Lower leg skin (tissue), 4 donors: ENCODE data around the gene SNN. TPM values are rescaled to one million over a fixed set of nuclear protein-coding genes. Genes with fewer than 3 reads are reported as not detected.

ENCODE experiments used
- DNase-seq, 2 donors: peaks; one replicate each; pipeline ENCODE4 v3.0.0-alpha.2; 2019; ENCODE audit warnings: low spot score in 2 of 2
- H3K4me3 ChIP-seq: fragments of 200-600 bp; sonication (generic); 2 replicates; pipeline ENCODE4 v1.5.1; 2017; ENCODE audit warnings: mild to moderate bottlenecking, low read depth; ENCODE audit not compliant: poor library complexity, severe bottlenecking
- CTCF ChIP-seq, 3 donors: fragments of 450-650 bp; IDR thresholded peaks; one replicate each; pipeline ENCODE4 v1.5.1; 2016; ENCODE audit warnings: antibody characterized with exemption in 3 of 3, mild to moderate bottlenecking in 3 of 3, moderate library complexity in 2 of 3
- POLR2A ChIP-seq, 2 donors: fragments of 450-650 bp; IDR thresholded peaks; one replicate each; pipeline ENCODE4 v1.6.1; 2016 to 2017; ENCODE audit warnings: antibody characterized with exemption in 2 of 2, mild to moderate bottlenecking in 1 of 2, moderate library complexity in 1 of 2
- WGBS, 2 donors: methylation state at CpG; one replicate each; pipeline ENCODE4 v1.1.5; 2018; 5-methylcytosine and 5-hydroxymethylcytosine counted together
- intact Hi-C: fragments of 100-400 bp; cut with DNase I; formaldehyde crosslinking; loops from one replicate; pipeline ENCODE4 v1.15.0; 2023; ENCODE audit warnings: low total_unique reads
- total RNA-seq, 4 donors: library from RNA; depleted of rRNA; stranded (reverse); fragments of >200 nt; gene quantifications; one replicate each; pipeline ENCODE4 v1.1.0, GENCODE V29; 2016

SNN gene
- total RNA-seq, 4 donors from 2014 or later = 15.4 to 30.2 (median 20.6) TPM

- intact Hi-C loops = no loop called here
- no peak for DNase-seq
- 54 to 62% methylated on average over 6 of the region's 6 CpGs for WGBS, 2 donors
- no peak for TF ChIP-seq CTCF (IDR thresholded peaks at IDR 0.05)
- no peak for TF ChIP-seq POLR2A (IDR thresholded peaks at IDR 0.05)
- no peak overlapping the region for H3K4me3 ChIP-seq
Observed at GRCh38 chr16:11705311-11706025, 37.2 kb downstream of the SNN start.

- 88% methylated on average over 3 of the region's 5 CpGs for WGBS, 2 donors
- intact Hi-C loops = no loop called here
- DNase-seq = no peak
- TF ChIP-seq POLR2A (IDR thresholded peaks at IDR 0.05) = no peak
- TF ChIP-seq CTCF (IDR thresholded peaks at IDR 0.05) = no peak
- H3K4me3 ChIP-seq = no peak overlapping the region
Observed at GRCh38 chr16:11706180-11706742, 38.0 kb downstream of the SNN start.

GRCh38 chr16:11707679-11708197 lies 39.5 kb downstream of the SNN start:
- 93 to 99% methylated on average over 4 of the region's 4 CpGs for WGBS, 2 donors
- intact Hi-C loops = no loop called here
- no peak overlapping the region for H3K4me3 ChIP-seq
- DNase-seq = no peak
- TF ChIP-seq CTCF (IDR thresholded peaks at IDR 0.05) = no peak
- no peak for TF ChIP-seq POLR2A (IDR thresholded peaks at IDR 0.05)

- no peak overlapping the region for H3K4me3 ChIP-seq
- DNase-seq = no peak
- TF ChIP-seq POLR2A (IDR thresholded peaks at IDR 0.05) = no peak
- TF ChIP-seq CTCF (IDR thresholded peaks at IDR 0.05) = no peak
- intact Hi-C loops = no loop called here
- 79 to 100% methylated on average over 1 of the region's 1 CpG for WGBS, 2 donors
Observed at GRCh38 chr16:11708421-11708820, 40.2 kb downstream of the SNN start.

GRCh38 chr16:11711662-11712061 lies 43.4 kb downstream of the SNN start:
- TF ChIP-seq CTCF (IDR thresholded peaks at IDR 0.05) (no peak), POLR2A (IDR thresholded peaks at IDR 0.05) (no peak)

More at GRCh38 chr16:11711662-11712061, 43.4 kb downstream of the SNN start:
- H3K4me3 ChIP-seq = no peak overlapping the region
- intact Hi-C loops = loop anchor here (5.0 to 10.0 kb wide), 3 partner anchors 177 to 747 kb away; no protein-coding TSS in a partner anchor
- WGBS, 2 donors = 91 to 94% methylated on average over 4 of the region's 4 CpGs
- DNase-seq = no peak
